Stomach (tissue), 9 donors: ENCODE data around the gene ACSL6. TPM values are rescaled to one million over a fixed set of nuclear protein-coding genes. Genes with fewer than 3 reads are reported as not detected.

Experiments used
- DNase-seq, 2 donors: peaks; one replicate each; pipeline versions ENCODE4 v3.0.0 to v3.0.0-alpha.2; 2013 to 2019
- H3K27ac ChIP-seq, 5 donors: fragments of 200-600 bp in 4 of 5; sonication (generic) in 4 of 5; one replicate each; pipeline ENCODE4 v1.5.1; 2013 to 2019; ENCODE audit warnings: mild to moderate bottlenecking in 1 of 5, moderate library complexity in 1 of 5
- H3K27me3 ChIP-seq, 3 donors: fragments of 200-600 bp; sonication (generic); one replicate each; pipeline ENCODE4 v1.5.1; 2017 to 2019; ENCODE audit warnings: mixed run types in 1 of 3
- H3K36me3 ChIP-seq, 4 donors: fragments of 200-600 bp; sonication (generic); 1 replicate in 3 of 4; 2 replicates in 1 of 4; pipeline ENCODE4 v1.5.1; 2016 to 2019
- H3K4me1 ChIP-seq, 4 donors: fragments of 200-600 bp; sonication (generic); one replicate each; pipeline ENCODE4 v1.5.1; 2016 to 2019
- H3K4me3 ChIP-seq, 4 donors: fragments of 200-600 bp; sonication (generic) in 3 of 4; one replicate each; pipeline ENCODE4 v1.5.1; 2016 to 2019; ENCODE audit warnings: mild to moderate bottlenecking in 1 of 4
- H3K9me3 ChIP-seq, 4 donors: fragments of 200-600 bp; sonication (generic); one replicate each; pipeline ENCODE4 v1.5.1; 2016 to 2019
- CTCF ChIP-seq, 7 experiments: fragments of 450-650 bp in 4 of 7; fragments of 200-600 bp in 3 of 7; sonication (generic) in 3 of 7; IDR thresholded peaks; one replicate each; pipeline ENCODE4 v1.5.1; 2016 to 2019; ENCODE audit warnings: antibody characterized with exemption in 7 of 7, control low read depth in 2 of 7, mild to moderate bottlenecking in 1 of 7
- EP300 ChIP-seq: sonication (generic); formaldehyde crosslinking; IDR thresholded peaks from one replicate; pipeline ENCODE4 v1.6.1; 2017; ENCODE audit warnings: antibody characterized with exemption
- POLR2A ChIP-seq, 4 donors: fragments of 450-650 bp; IDR thresholded peaks; one replicate each; pipeline ENCODE4 v1.6.1; 2016; ENCODE audit warnings: antibody characterized with exemption in 4 of 4, control low read depth in 2 of 4, mild to moderate bottlenecking in 1 of 4, moderate library complexity in 1 of 4
- POLR2AphosphoS5 ChIP-seq, 3 donors: sonication (generic); formaldehyde crosslinking; IDR thresholded peaks; one replicate each; pipeline ENCODE4 v1.6.1; 2016; ENCODE audit warnings: antibody characterized with exemption in 3 of 3
- WGBS, 5 donors: extraction: QIAGEN DNeasy Blood & Tissue Kit in 3 of 5; methylation state at CpG; one replicate each; pipeline versions ENCODE4 v1.1.5 to v1.1.7; 2013 to 2018; 5-methylcytosine and 5-hydroxymethylcytosine counted together
- intact Hi-C: fragments of 100-400 bp; cut with DNase I; formaldehyde crosslinking; loops from one replicate; pipeline ENCODE4 v1.15.1; 2023; ENCODE audit warnings: low total_unique reads
- polyA plus RNA-seq, 3 donors: library from polyadenylated mRNA; stranded (reverse); fragments of 200-250 nt; gene quantifications; one replicate each; pipeline ENCODE4 v1.2.3, GENCODE V29; 2013
- total RNA-seq, 5 donors: library from RNA; depleted of rRNA; stranded (reverse); fragments of >200 nt; gene quantifications; one replicate each; pipeline versions ENCODE4 v1.1.0 to v1.2.3, GENCODE V29; 2014 to 2016
- donor health status: healthy with polysubstance abuse.
- donor health status: Bipolar disorder and iron deficiency.
- donor health status: healthy.

Gene ACSL6
- total and polyA plus RNA-seq, 8 donors = 0.19 to 7.2 (median 1.1) TPM; not detected in 2

DNA sequence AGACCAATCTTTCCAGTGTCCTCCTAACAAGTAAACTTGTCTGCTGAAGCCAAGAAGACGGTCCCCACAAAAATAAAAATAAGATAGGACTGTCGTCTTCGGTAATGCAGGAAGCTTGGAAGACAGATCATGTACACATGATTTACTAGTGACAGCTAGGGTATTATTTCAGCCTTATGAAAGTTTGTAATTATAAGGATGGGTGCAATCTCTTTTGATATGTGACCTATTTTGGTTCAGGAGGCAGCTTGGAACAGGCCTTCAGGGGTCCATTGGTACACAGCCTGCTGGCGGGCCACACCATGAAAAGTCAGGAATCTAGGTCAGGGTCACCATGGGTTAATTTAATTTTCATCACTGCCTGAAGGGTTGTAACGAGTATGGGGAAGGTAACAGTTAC lies 52.3 kb downstream of the ACSL6 start:
- no peaks in the 10 kb centered on the region for H3K27me3 ChIP-seq
- no peak overlapping the region for H3K4me3 ChIP-seq
- no peaks in the 10 kb centered on the region for H3K36me3 ChIP-seq
- H3K27ac ChIP-seq = no peak overlapping the region
- whole genome bisulfite sequencing, 5 donors = 81 to 93% (median 89%) methylated on average over 5 of the region's 5 CpGs
- TF ChIP-seq POLR2A (IDR thresholded peaks at IDR 0.05) (no peak), CTCF (IDR thresholded peaks at IDR 0.05) (no peak), POLR2AphosphoS5 (IDR thresholded peaks at IDR 0.05) (no peak), EP300 (no peak)
- no peak for DNase-seq
- no peaks in the 10 kb centered on the region for H3K9me3 ChIP-seq
- no peaks in the 10 kb centered on the region for H3K4me1 ChIP-seq
- intact Hi-C loops = no loop called here

DNA sequence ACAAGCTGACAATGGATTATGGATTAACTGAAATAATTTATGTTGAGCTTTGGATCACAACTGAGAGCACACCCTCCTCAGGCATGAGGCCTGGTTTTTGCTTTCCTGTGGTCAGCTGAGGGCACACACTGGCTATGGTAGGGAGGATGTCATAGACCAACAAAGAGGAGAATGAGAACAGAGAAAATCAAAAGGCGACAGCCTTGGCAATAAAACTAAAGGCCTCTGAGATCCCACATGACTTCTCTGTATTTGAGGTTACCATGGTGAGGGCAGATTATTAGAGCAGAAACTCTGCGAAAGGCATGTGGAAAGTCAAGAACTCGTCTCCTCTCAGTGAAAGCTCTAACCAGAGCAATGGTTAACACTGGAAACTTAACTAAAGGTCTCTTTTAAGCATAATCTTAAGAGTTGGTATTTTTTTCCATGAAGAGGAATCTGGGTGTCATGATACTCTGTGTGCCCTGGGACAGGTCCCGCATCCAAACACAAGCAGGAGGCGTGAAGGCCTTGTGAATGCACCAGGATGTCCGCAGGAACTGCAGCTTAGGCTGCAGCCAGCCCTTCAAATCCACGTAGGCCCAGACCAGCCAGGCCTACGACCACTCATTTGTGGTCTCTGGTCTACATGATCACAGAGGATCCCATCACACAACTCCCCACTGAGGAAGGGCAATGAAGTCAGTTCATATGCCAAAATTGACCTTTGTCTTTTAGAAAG lies 53.6 kb downstream of the ACSL6 start:
- DNase-seq = no peak
- Histone ChIP-seq H3K36me3 (no peaks in the 10 kb centered on the region), H3K27ac (no peak overlapping the region), H3K27me3 (no peaks in the 10 kb centered on the region), H3K4me1 (no peaks in the 10 kb centered on the region), H3K9me3 (no peaks in the 10 kb centered on the region), H3K4me3 (no peak overlapping the region)
- intact Hi-C loops = no loop called here
- TF ChIP-seq EP300 = no peak
- TF ChIP-seq POLR2A (IDR thresholded peaks at IDR 0.05) = no peak
- 80 to 90% (median 84%) methylated on average over 8 of the region's 8 CpGs for WGBS, 5 donors

- no peak for TF ChIP-seq POLR2A (IDR thresholded peaks at IDR 0.05)
- TF ChIP-seq CTCF (IDR thresholded peaks at IDR 0.05) = no peak
- no peak for TF ChIP-seq POLR2AphosphoS5 (IDR thresholded peaks at IDR 0.05)
- no peak for TF ChIP-seq EP300
- intact Hi-C loops = no loop called here
- no peaks in the 10 kb centered on the region for H3K4me1 ChIP-seq
- H3K27me3 ChIP-seq = no peaks in the 10 kb centered on the region
- no peak overlapping the region for H3K27ac ChIP-seq
- no peak overlapping the region for H3K4me3 ChIP-seq
- DNase-seq = no peak
- H3K36me3 ChIP-seq = no peaks in the 10 kb centered on the region
- no peaks in the 10 kb centered on the region for H3K9me3 ChIP-seq
These were observed 57.5 kb downstream of the ACSL6 start for GRCh38 chr5:131953969-131954368.

GRCh38 chr5:131952301-131952857 lies 59.1 kb downstream of the ACSL6 start:
- Histone ChIP-seq H3K4me3 (no peak overlapping the region), H3K4me1 (no peaks in the 10 kb centered on the region), H3K27me3 (no peaks in the 10 kb centered on the region), H3K36me3 (no peaks in the 10 kb centered on the region), H3K9me3 (no peaks in the 10 kb centered on the region), H3K27ac (no peak overlapping the region)
- no peak for TF ChIP-seq EP300
- TF ChIP-seq POLR2AphosphoS5 (IDR thresholded peaks at IDR 0.05) = no peak
- no peak for TF ChIP-seq CTCF (IDR thresholded peaks at IDR 0.05)
- TF ChIP-seq POLR2A (IDR thresholded peaks at IDR 0.05) = no peak
- WGBS, 5 donors = 34 to 77% (median 57%) methylated on average over 3 of the region's 3 CpGs
- intact Hi-C loops = no loop called here
- DNase-seq = peak in 1 of 2 donors; percentile 40

- Histone ChIP-seq H3K4me3 (no peak overlapping the region), H3K36me3 (no peaks in the 10 kb centered on the region), H3K9me3 (no peaks in the 10 kb centered on the region), H3K27me3 (no peaks in the 10 kb centered on the region), H3K4me1 (no peaks in the 10 kb centered on the region), H3K27ac (no peak overlapping the region)
- no peak for DNase-seq
- TF ChIP-seq POLR2AphosphoS5 (IDR thresholded peaks at IDR 0.05) (no peak), CTCF (IDR thresholded peaks at IDR 0.05) (no peak), POLR2A (IDR thresholded peaks at IDR 0.05) (no peak), EP300 (no peak)
- 92 to 100% (median 92%) methylated on average over 1 of the region's 1 CpG for WGBS, 5 donors
- intact Hi-C loops = no loop called here
These were observed 60.8 kb downstream of the ACSL6 start for GRCh38 chr5:131950706-131951105.
